Measurements from ENCODE around the gene PHYH. TPM values are rescaled to one million over a fixed set of nuclear protein-coding genes. Genes with fewer than 3 reads are reported as not detected.
"Not testable (repeated sequence)": the region's sequence is repeated elsewhere in the genome, so short reads cannot be mapped to it uniquely, and the experiment has no call there.

PHYH gene
- polyA plus RNA-seq, 3 donors from 2014 or later: 6.7 to 11.5 (median 11.4) TPM

DNA sequence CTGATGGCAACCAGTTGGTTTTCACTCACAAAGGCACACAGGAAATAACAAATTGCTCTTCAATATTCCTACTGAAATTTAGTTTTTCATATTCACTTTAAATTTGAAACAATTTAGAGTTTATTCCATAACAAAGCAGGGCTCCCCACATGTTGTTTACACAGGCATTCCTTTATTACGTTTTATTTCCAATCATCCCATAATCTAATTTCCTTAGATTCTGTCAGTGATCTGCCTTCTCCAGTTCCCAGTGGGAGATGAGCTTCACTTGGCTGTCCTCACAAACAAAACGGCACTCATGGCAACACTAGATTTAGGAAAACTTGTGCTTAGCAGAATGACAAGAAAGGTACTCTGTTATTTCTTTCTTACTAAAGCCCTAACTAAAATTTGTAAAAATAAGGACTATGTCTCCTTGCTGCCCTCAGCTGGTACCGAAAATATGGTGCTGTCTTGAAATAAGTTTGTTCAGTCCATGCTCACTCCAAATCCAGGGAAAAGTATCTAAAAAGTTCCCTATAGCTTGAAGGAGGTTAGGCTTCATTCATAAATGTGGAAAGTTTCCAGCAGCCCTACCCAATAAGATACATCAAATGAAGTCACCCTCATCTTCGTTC lies 23.0 kb downstream of the PHYH start:
- Mint-ChIP-seq H3K4me3 (no peak overlapping the region), H3K36me3 (peaks cover 0 to 3% (median 0%) of the 10 kb centered on the region in 3 donors), H3K9me3 (no peaks in the 10 kb centered on the region), H3K4me1 (no peaks in the 10 kb centered on the region), H3K27ac (no peak overlapping the region), H3K27me3 (ENCODE audit: low read depth in 3 of 3) (peaks cover 0 to 3% (median 0%) of the 10 kb centered on the region in 3 donors)
- no peak for DNase-seq

DNA sequence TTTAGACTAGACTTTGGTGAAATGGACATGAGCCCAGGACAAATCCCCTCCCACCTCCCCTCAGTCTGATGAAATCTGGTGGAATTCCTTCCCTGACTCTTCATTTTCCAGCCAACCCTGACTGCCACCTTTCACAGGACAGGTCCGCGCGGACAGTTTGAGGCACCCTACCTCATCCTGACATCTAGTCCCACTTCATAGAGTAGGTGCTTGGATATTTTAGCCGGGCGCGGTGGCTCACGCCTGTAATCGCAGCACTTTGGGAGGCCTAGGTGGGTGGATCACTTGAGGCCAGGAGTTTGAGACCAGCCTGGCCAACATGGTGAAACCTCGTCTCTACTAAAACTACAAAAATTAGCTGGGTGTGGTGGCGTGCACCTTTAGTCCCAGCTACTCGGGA lies 23.7 kb downstream of the PHYH start:
- H3K4me1 Mint-ChIP-seq; H3K4me3 Mint-ChIP-seq; H3K9me3 Mint-ChIP-seq; H3K36me3 Mint-ChIP-seq; H3K27me3 Mint-ChIP-seq (ENCODE audit: low read depth in 3 of 3); H3K27ac Mint-ChIP-seq; DNase-seq: not testable (repeated sequence)

DNA sequence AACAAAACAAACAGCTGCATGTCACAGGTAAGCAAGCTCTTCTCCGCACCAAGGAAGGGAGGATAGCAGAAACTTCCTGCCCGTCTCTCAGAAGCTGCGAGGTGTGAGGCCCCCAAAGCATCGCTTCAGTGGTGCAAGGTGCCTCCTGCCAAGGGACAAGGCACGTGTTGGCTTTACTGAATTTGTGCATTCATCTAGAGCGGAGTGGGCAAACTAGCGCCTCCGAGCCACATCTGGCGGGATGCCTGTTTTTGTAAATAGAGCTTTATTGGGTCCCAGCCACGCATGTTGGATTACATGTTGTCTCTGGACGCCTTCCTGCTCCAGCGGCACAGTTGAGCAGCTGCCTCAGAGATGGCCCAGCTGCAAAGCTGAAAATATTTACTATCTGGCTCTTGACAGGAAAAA lies 27.7 kb downstream of the PHYH start:
- no peak overlapping the region for H3K27ac Mint-ChIP-seq

DNA sequence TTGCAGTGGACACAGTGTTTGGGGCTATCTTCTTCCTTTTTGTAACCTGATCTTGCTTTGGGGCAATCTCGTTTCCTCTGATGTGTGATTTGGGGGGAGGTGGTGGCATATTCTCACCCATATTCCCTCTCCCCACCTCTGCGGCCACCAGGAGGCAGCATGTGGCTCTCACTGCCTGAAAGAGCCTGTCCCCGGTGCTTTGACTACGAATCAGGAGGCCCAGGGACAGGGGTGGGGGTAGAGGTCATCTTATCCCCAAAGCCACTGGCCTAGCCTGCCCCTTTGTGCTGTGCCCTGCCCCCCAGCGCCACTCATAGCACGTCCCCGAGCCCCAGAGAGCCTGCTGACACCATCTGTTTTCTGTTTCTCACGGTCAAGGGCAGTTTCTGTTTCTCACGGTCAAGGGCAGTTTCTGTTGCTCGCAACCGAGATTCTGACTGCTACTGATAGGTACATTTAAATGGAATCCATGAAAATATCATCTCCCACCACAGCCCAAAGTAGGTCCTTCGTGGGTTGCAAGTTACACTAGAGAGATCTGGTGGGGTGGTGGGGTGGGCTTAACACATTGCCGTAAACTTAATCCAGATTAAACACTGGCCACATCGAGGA lies 28.2 kb downstream of the PHYH start:
- Mint-ChIP-seq H3K27ac (peak overlapping the region in 1 of 6 donors; percentile 1), H3K4me3 (no peak overlapping the region), H3K9me3 (no peaks in the 10 kb centered on the region)

More for the DNA sequence above, 27.7 kb downstream of the PHYH start:
- Mint-ChIP-seq H3K4me1 (no peaks in the 10 kb centered on the region), H3K27me3 (ENCODE audit: low read depth in 3 of 3) (peaks cover 0 to 7% (median 0%) of the 10 kb centered on the region in 3 donors), H3K9me3 (no peaks in the 10 kb centered on the region), H3K36me3 (no peaks in the 10 kb centered on the region), H3K4me3 (no peak overlapping the region)
- DNase-seq: no peak

DNA sequence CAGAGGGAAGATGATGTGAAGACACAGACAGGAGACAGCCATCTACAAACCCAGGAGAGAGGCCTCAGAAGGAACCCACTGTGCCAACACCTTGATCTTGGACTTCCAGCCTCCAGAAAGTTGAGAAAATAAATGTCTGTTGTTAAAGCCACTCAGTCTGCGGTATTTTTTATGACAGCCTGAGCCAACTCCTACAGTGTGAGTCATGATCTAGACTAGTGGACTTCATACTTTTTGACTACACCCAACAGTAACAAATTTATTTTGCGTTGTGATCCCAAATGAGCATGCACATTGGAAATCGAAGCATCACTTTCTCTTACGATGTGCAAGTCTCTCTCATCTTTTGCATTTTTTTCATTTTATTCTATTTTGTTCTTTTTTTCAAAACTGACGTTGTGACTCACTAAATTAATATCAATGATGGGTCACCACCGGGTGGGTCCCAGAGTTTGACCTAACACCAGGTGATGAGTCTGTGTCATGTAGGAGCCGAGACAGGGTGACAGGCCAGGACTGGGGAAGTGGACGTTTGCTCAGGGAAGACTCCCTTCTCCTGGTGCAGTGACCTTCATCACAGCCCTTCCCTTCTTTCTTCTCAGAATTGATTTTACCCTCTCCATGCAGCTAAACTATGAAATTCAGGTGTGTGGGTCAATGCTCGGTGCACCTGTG lies 28.9 kb downstream of the PHYH start:
- Mint-ChIP-seq H3K27ac (no peak overlapping the region), H3K36me3 (no peaks in the 10 kb centered on the region), H3K4me1 (no peaks in the 10 kb centered on the region), H3K4me3 (no peak overlapping the region), H3K9me3 (no peaks in the 10 kb centered on the region), H3K27me3 (ENCODE audit: low read depth in 3 of 3) (peaks cover 0 to 7% (median under 1%) of the 10 kb centered on the region in 3 donors)
- DNase-seq: no peak

More for the DNA sequence above, 28.2 kb downstream of the PHYH start:
- H3K4me1 Mint-ChIP-seq: no peaks in the 10 kb centered on the region
- H3K36me3 Mint-ChIP-seq: no peaks in the 10 kb centered on the region
- peaks cover 0 to 7% (median 0%) of the 10 kb centered on the region in 3 donors for H3K27me3 Mint-ChIP-seq (ENCODE audit: low read depth in 3 of 3)
- peak; percentile 5 to 31 (median 17) for DNase-seq

DNA sequence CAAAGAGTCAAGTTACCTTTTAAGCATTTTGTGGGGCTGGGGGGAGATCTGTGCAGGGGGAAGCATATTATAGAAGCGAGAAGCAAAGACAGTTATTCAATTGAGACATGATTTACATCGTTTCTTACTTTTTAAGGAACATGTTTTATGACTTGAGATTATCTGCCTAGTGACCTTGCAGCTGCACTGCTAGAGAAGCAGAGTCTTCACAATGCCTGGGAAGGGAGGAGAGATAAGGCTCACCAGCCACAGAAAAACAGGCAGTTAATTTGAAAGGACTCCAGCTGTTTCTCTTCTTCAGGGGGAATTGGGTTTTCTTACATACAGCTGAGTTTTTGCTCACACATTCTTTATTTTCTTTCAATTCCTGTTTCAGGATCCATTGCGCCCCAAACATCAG lies 31.0 kb downstream of the PHYH start:
- no peak overlapping the region for H3K4me3 Mint-ChIP-seq
- no peaks in the 10 kb centered on the region for H3K4me1 Mint-ChIP-seq
- H3K9me3 Mint-ChIP-seq: no peaks in the 10 kb centered on the region
- H3K27ac Mint-ChIP-seq: no peak overlapping the region
- no peak for DNase-seq
- no peaks in the 10 kb centered on the region for H3K36me3 Mint-ChIP-seq
- peaks cover 1 to 7% (median 2%) of the 10 kb centered on the region in 3 donors for H3K27me3 Mint-ChIP-seq (ENCODE audit: low read depth in 3 of 3)

DNA sequence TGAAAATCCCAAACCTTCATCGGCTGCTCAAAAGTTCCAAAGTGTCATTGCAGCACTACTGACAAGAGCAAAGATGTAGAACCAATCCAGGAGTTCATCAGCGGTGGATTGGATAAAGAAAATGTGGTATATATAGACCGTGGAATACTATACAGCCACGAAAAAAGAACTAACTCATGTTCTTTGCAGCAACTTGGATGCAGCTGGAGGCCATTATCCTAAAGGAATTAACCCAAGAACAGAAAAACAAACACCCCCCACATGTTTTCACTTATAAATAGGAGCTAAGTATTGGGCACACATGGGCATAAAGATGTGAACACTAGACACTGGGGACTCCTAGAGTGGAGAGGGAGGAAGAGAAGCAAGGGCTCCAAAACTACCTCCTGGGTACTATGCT lies 31.6 kb downstream of the PHYH start:
- Mint-ChIP-seq H3K9me3 (no peaks in the 10 kb centered on the region), H3K27me3 (ENCODE audit: low read depth in 3 of 3) (peaks cover 1 to 6% (median 2%) of the 10 kb centered on the region in 3 donors)

DNA sequence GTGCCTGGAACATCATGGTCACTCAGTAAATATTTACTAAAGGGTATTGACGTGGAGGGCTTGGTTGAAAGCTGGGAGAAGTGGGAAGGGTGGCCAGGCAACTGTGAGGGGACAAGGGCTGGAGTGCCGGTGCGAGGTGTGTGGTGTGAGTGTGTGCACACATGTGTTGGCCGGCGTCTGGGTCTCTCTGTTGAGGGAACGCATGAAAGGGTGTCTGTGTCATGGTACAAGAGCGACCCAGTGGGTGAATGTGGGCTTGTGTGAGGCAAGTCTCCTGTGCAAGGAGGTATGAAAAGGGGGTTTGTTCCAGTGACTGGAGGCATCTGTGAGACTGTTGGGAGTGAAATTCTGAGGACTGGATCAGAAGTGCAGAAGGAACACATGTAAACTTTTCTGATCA lies 36.3 kb downstream of the PHYH start:
- Mint-ChIP-seq H3K4me3 (no peak overlapping the region), H3K4me1 (no peaks in the 10 kb centered on the region), H3K9me3 (peaks cover 0 to under 1% (median 0%) of the 10 kb centered on the region in 6 donors), H3K36me3 (no peaks in the 10 kb centered on the region), H3K27me3 (ENCODE audit: low read depth in 3 of 3) (peaks cover 3 to 9% (median 4%) of the 10 kb centered on the region in 3 donors), H3K27ac (no peak overlapping the region)
- DNase-seq: no peak

More for the DNA sequence above, 31.6 kb downstream of the PHYH start:
- no peak overlapping the region for H3K27ac Mint-ChIP-seq
- H3K4me1 Mint-ChIP-seq: no peaks in the 10 kb centered on the region
- H3K4me3 Mint-ChIP-seq: no peak overlapping the region
- DNase-seq: no peak
- no peaks in the 10 kb centered on the region for H3K36me3 Mint-ChIP-seq

DNA sequence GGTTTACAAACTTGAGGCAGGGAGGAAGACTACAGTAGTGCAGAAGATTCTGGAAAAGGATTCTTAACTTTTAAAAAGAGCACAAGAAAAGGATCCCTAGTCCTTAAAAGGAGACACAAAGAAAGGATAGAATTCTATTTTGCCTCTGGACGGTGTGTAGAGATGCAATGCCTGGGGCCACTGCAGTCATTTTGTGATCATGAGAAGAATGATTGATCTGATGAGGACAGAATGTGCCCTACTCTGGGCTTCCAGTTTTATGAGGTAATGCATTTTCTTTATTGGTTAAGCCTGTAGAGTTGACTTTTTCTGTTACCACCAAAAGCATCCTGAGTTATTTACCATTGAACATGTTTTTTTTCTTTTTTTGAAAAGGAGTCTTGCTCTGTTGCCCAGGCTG lies 37.4 kb downstream of the PHYH start:
- no peak for DNase-seq
- no peaks in the 10 kb centered on the region for H3K4me1 Mint-ChIP-seq
- no peak overlapping the region for H3K4me3 Mint-ChIP-seq
- H3K27me3 Mint-ChIP-seq (ENCODE audit: low read depth in 3 of 3): peaks cover 2 to 9% (median 6%) of the 10 kb centered on the region in 3 donors
- H3K36me3 Mint-ChIP-seq: no peaks in the 10 kb centered on the region
- peaks cover 0 to 4% (median 0%) of the 10 kb centered on the region in 6 donors for H3K9me3 Mint-ChIP-seq
- H3K27ac Mint-ChIP-seq: no peak overlapping the region

DNA sequence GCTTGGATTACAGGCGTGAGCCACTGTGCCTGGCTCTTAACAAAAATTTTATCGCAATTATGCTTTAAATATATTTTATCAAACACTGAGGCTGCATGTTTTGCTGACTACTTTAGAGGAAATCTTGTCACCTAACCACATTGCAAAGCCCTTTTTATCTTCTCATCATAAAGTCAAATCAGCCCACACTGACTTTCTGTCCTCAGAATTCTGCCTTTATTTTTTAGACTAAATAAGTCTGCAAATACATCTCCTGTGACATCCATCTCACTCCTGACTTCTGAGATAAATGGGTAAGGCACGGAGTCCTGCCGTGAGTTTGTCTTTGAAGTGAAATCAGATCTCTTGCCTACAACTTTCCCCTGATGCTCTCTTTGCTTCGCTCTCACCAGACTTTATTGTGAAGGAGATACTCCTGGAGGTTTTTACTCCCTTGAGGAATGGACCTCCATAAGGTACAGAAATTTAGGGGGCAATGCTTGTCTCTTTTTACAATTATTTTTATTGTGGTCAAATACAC lies 42.2 kb downstream of the PHYH start:
- Mint-ChIP-seq H3K27ac (no peak overlapping the region), H3K27me3 (ENCODE audit: low read depth in 3 of 3) (peaks cover 5 to 13% (median 12%) of the 10 kb centered on the region in 3 donors), H3K4me3 (no peak overlapping the region), H3K4me1 (no peaks in the 10 kb centered on the region), H3K9me3 (peaks cover 0 to 4% (median 0%) of the 10 kb centered on the region in 6 donors), H3K36me3 (no peaks in the 10 kb centered on the region)
- DNase-seq: no peak

DNA sequence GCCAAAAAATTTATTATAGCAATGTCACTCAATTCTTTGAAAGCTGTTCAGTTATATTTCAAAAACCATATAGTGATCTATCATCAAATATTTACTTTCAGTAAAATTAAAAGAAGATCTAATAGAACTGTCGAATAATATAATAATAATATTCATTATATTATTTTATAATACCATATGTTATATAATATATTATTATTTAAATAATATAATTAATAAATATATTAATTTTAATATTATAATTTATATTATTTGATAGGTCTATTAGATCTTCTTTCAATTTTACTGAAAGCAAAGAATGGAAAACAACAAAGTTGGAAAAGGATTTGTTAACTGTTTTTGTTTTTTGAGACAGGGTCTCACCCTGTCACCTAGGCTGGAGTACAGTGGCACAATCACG lies 43.2 kb downstream of the PHYH start:
- peaks cover 4 to 12% (median 11%) of the 10 kb centered on the region in 3 donors for H3K27me3 Mint-ChIP-seq (ENCODE audit: low read depth in 3 of 3)
- H3K27ac Mint-ChIP-seq: no peak overlapping the region
- H3K4me3 Mint-ChIP-seq: no peak overlapping the region
- no peaks in the 10 kb centered on the region for H3K4me1 Mint-ChIP-seq
- H3K36me3 Mint-ChIP-seq: no peaks in the 10 kb centered on the region
- H3K9me3 Mint-ChIP-seq: peaks cover 0 to 4% (median 0%) of the 10 kb centered on the region in 6 donors
- DNase-seq: no peak

DNA sequence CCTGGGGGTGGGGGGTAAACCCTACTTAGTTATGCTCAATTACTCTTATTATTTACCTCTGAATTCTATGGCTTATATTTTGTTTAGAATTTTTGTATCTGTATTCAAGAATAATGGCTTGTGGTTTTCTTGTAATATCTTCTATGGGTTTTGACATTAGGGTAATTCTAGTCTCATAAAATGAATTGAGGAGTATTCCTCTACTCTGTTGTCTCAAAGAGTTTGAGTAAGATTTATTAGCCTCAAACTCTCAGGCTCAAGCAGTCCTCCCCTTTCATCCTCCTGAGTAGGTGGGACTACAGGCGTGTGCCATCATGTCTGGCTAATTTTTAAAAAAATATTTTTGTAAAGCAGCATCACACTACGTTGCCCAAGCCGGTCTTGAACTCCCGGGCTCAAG lies 46.1 kb downstream of the PHYH start:
- Mint-ChIP-seq H3K27ac (no peak overlapping the region), H3K4me3 (no peak overlapping the region), H3K36me3 (no peaks in the 10 kb centered on the region), H3K4me1 (no peaks in the 10 kb centered on the region), H3K9me3 (peaks cover 0 to 4% (median 0%) of the 10 kb centered on the region in 6 donors), H3K27me3 (ENCODE audit: low read depth in 3 of 3) (peaks cover 5 to 11% (median 7%) of the 10 kb centered on the region in 3 donors)
- no peak for DNase-seq

DNA sequence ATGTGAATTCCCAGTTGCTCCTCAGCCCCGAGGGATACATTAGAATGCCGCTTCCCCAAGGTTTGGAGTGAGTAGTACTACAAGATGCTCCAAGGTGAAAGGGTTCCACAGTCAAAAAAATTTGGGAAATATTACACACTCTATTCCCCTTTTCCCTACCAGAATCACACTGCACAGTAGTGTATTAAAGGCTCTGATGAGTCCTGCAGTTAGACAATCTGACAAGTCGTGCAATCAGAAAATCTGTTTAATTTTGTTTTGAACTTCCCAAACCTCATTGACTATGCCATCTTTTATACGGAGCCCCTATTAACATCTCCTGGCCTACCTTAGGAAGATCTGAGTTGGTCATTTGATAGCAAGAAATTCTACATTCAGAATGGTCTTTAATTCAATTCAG lies 52.1 kb downstream of the PHYH start:
- Mint-ChIP-seq H3K27me3 (ENCODE audit: low read depth in 3 of 3) (peaks cover 0 to 2% (median 1%) of the 10 kb centered on the region in 3 donors), H3K36me3 (no peaks in the 10 kb centered on the region), H3K9me3 (no peaks in the 10 kb centered on the region), H3K27ac (no peak overlapping the region), H3K4me1 (no peaks in the 10 kb centered on the region), H3K4me3 (no peak overlapping the region)
- DNase-seq: no peak

DNA sequence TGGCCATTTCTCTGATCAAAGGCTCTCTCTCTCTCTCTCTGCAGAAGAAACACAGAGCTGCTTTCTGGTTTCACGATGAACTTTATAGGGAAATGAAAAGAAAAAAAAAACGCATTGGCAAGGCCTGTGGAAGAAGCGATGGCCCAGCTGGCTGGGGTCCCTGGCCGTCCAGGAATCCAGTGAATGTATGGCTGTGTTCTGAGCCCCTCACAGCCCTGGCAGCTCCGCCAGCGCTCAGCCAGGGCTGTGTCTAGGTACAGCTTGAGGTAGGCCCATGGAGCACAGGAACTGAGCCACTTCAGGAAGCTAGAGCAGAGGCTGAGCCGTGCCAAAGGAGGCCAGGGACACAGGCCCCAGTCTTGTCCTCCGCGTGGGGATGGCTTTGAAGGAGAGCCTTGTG lies 52.6 kb downstream of the PHYH start:
- no peak overlapping the region for H3K27ac Mint-ChIP-seq
- H3K9me3 Mint-ChIP-seq: no peaks in the 10 kb centered on the region
- no peak overlapping the region for H3K4me3 Mint-ChIP-seq
- H3K27me3 Mint-ChIP-seq (ENCODE audit: low read depth in 3 of 3): peaks cover 0 to 2% (median 1%) of the 10 kb centered on the region in 3 donors
- H3K4me1 Mint-ChIP-seq: no peaks in the 10 kb centered on the region
- no peak for DNase-seq
- no peaks in the 10 kb centered on the region for H3K36me3 Mint-ChIP-seq
